Ovary (tissue), 9 donors: Measurements from ENCODE around the gene CYTIP. TPM values are rescaled to one million over a fixed set of nuclear protein-coding genes. Genes with fewer than 3 reads are reported as not detected.
"Not testable (repeated sequence)": the region's sequence is repeated elsewhere in the genome, so short reads cannot be mapped to it uniquely, and the experiment has no call there.

Source experiments
- DNase-seq, 5 donors: peaks; one replicate each; pipeline ENCODE4 v3.0.0-alpha.2; 2019 to 2020
- H3K27ac ChIP-seq, 2 donors: fragments of 200-600 bp; one replicate each; pipeline versions ENCODE4 v1.5.1 to v1.8.0; 2019 to 2022
- H3K27me3 ChIP-seq: fragments of 200-600 bp; one replicate; pipeline ENCODE4 v1.8.0; 2022
- H3K36me3 ChIP-seq: fragments of 200-600 bp; sonication (generic); one replicate; pipeline ENCODE4 v1.5.1; 2019
- H3K4me1 ChIP-seq: one replicate; pipeline ENCODE4 v1.8.1; 2013; ENCODE audit warnings: mild to moderate bottlenecking, moderate library complexity; ENCODE audit not compliant: insufficient read depth
- H3K4me3 ChIP-seq: fragments of 200-600 bp; sonication (generic); one replicate; pipeline ENCODE4 v1.5.1; 2017
- H3K9me3 ChIP-seq, 2 donors: fragments of 200-600 bp in 1 of 2; sonication (generic) in 1 of 2; one replicate each; pipeline versions ENCODE4 v1.5.1 to v1.8.1; 2013 to 2019; ENCODE audit warnings: mild to moderate bottlenecking in 1 of 2, moderate library complexity in 1 of 2
- CTCF ChIP-seq, 3 donors: fragments of 450-650 bp in 2 of 3; fragments of 200-600 bp in 1 of 3; IDR thresholded peaks; one replicate each; pipeline versions ENCODE4 v1.5.1 to v1.8.0; 2016 to 2022; ENCODE audit warnings: antibody characterized with exemption in 3 of 3, mild to moderate bottlenecking in 1 of 3
- EP300 ChIP-seq: sonication (generic); formaldehyde crosslinking; IDR thresholded peaks from one replicate; pipeline ENCODE4 v1.6.1; 2017; ENCODE audit warnings: antibody characterized with exemption
- POLR2A ChIP-seq: fragments of 450-650 bp; IDR thresholded peaks from one replicate; pipeline ENCODE4 v1.6.1; 2017; ENCODE audit warnings: antibody characterized with exemption, mild to moderate bottlenecking, moderate library complexity
- WGBS, 3 donors: extraction: QIAGEN DNeasy Blood & Tissue Kit in 1 of 3; methylation state at CpG; one replicate each; pipeline versions ENCODE4 v1.1.5 to v1.1.7; 2013 to 2017; 5-methylcytosine and 5-hydroxymethylcytosine counted together
- intact Hi-C, 4 donors: fragments of 100-400 bp; cut with DNase I; formaldehyde crosslinking; loops; one replicate each; pipeline versions ENCODE4 v1.11.0 to v1.15.1; 2022 to 2023
- polyA plus RNA-seq, 2 donors: library from polyadenylated mRNA; stranded (reverse); fragments of 200-250 nt in 1 of 2; fragments of 350-450 nt in 1 of 2; fragmentation: Illumina TruSeq in 1 of 2; extraction: RNeasy Lipid Tissue Mini Kit (QIAGEN cat#74804) in 1 of 2; gene quantifications; one replicate each; pipeline ENCODE4 v1.2.3, GENCODE V29; 2013 to 2014
- total RNA-seq, 7 donors: library from RNA; depleted of rRNA in 2 of 7; stranded (reverse); fragments of >200 nt in 2 of 7; fragmentation: NEBNext Ultra II Directional in 3 of 7; extraction: Animal tissue kit (Norgen Biotek cat#: 25700) in 3 of 7; gene quantifications; one replicate each; pipeline versions ENCODE4 v1.1.0 to v1.2.4, GENCODE V29; 2016 to 2023
- donor health status: DM: no; HTN: no; CAD: no; lungs with moderate emphysema.
- donor health status: DM: no; HTN: no; CAD: no.
- donor health status: Bipolar disorder and iron deficiency.
- donor health status: DM: yes; HTN: yes; CAD: no.
- donor health status: DM: no; HTN: no; CAD: no.
- donor health status: DM: yes; HTN: yes; CAD: no.

CYTIP gene
- total and polyA plus RNA-seq, 9 donors: 0.66 to 6.1 (median 2.7) TPM

GRCh38 chr2:157404363-157404762 is 39.5 kb downstream of the CYTIP start:
- DNase-seq: no peak
- TF ChIP-seq EP300 (no peak), CTCF (IDR thresholded peaks at IDR 0.05) (no peak), POLR2A (no peak)
- WGBS, 3 donors: 58 to 69% (median 58%) methylated on average over 2 of the region's 2 CpGs
- Histone ChIP-seq H3K4me1 (no peaks in the 10 kb centered on the region), H3K4me3 (no peak overlapping the region), H3K36me3 (no peaks in the 10 kb centered on the region), H3K9me3 (no peaks in the 10 kb centered on the region), H3K27me3 (no peaks in the 10 kb centered on the region), H3K27ac (no peak overlapping the region)
- intact Hi-C loops: no loop called here

GRCh38 chr2:157402801-157403485 is 40.9 kb downstream of the CYTIP start:
- H3K9me3 ChIP-seq, H3K4me1 ChIP-seq, intact Hi-C loops, H3K27ac ChIP-seq, DNase-seq, H3K36me3 ChIP-seq, H3K27me3 ChIP-seq, H3K4me3 ChIP-seq: not testable (repeated sequence)
- 79 to 88% (median 84%) methylated on average over 15 of the region's 15 CpGs for WGBS, 3 donors

DNA sequence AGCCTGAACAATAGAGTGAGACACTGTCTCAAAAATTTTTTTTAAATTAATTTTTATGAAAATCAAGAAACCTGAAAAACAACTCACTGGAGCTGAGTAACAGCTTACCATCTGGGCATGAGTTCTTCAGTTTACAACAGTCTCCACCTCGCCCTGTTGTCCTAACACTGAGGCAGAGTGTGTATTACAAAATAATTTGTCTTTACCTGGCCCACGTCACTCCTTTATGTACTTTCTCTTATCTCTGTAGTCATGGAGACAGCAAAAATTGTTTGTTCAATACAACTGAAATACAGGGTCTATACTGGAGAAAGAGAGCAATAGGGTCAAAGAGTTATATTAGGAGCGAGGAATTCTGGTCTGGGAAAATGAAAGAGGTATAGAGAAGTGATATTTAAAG is 48.1 kb downstream of the CYTIP start:
- intact Hi-C loops: no loop called here
- no peak for DNase-seq
- Histone ChIP-seq H3K4me1 (no peaks in the 10 kb centered on the region), H3K27me3 (no peaks in the 10 kb centered on the region), H3K27ac (no peak overlapping the region), H3K9me3 (no peaks in the 10 kb centered on the region), H3K36me3 (no peaks in the 10 kb centered on the region), H3K4me3 (no peak overlapping the region)
- TF ChIP-seq EP300 (no peak), CTCF (IDR thresholded peaks at IDR 0.05) (no peak), POLR2A (no peak)
- 61 to 71% (median 68%) methylated on average over 3 of the region's 3 CpGs for WGBS, 3 donors

DNA sequence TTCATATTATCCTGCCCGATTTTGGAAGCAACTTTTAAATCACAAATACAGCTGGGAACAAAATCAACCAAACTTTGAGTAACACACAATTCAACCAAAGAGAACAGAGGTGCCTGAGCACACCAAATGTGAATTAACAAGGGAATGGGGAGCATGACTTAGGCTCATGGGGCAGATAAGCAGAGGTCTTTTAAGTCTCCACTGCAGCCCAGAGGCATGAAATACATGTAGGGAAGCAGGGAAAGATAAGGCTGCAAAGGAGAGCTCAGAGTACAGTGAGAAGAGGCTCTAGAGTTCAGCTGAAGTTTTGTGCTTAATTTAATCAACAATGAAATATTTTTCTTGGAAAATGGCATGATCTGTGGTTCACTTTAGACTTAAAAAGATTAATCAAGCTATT is 49.0 kb downstream of the CYTIP start:
- Histone ChIP-seq H3K27ac (no peak overlapping the region), H3K4me1 (no peaks in the 10 kb centered on the region), H3K36me3 (no peaks in the 10 kb centered on the region), H3K27me3 (no peaks in the 10 kb centered on the region), H3K4me3 (no peak overlapping the region), H3K9me3 (no peaks in the 10 kb centered on the region)
- TF ChIP-seq EP300 (no peak), POLR2A (no peak), CTCF (IDR thresholded peaks at IDR 0.05) (no peak)
- 69 to 75% (median 74%) methylated on average over 1 of the region's 1 CpG for WGBS, 3 donors
- no peak for DNase-seq
- intact Hi-C loops: no loop called here

GRCh38 chr2:157393348-157393747 is 50.5 kb downstream of the CYTIP start:
- intact Hi-C loops: no loop called here
- Histone ChIP-seq H3K27ac (no peak overlapping the region), H3K4me3 (no peak overlapping the region), H3K27me3 (no peaks in the 10 kb centered on the region), H3K4me1 (no peaks in the 10 kb centered on the region), H3K9me3 (no peaks in the 10 kb centered on the region), H3K36me3 (no peaks in the 10 kb centered on the region)
- 44 to 66% (median 47%) methylated on average over 3 of the region's 3 CpGs for WGBS, 3 donors
- DNase-seq: no peak
- TF ChIP-seq CTCF (IDR thresholded peaks at IDR 0.05): no peak
- TF ChIP-seq EP300: no peak
- no peak for TF ChIP-seq POLR2A
